Ovary (tissue), 9 donors: ENCODE results near the gene GRIN2A. TPM values are rescaled to one million over a fixed set of nuclear protein-coding genes. Genes with fewer than 3 reads are reported as not detected.

Experiments used
- DNase-seq, 5 donors: peaks; one replicate each; pipeline ENCODE4 v3.0.0-alpha.2; 2019 to 2020
- H3K27ac ChIP-seq, 2 donors: fragments of 200-600 bp; one replicate each; pipeline versions ENCODE4 v1.5.1 to v1.8.0; 2019 to 2022
- H3K27me3 ChIP-seq: fragments of 200-600 bp; one replicate; pipeline ENCODE4 v1.8.0; 2022
- H3K36me3 ChIP-seq: fragments of 200-600 bp; sonication (generic); one replicate; pipeline ENCODE4 v1.5.1; 2019
- H3K4me1 ChIP-seq: one replicate; pipeline ENCODE4 v1.8.1; 2013; ENCODE audit warnings: mild to moderate bottlenecking, moderate library complexity; ENCODE audit not compliant: insufficient read depth
- H3K4me3 ChIP-seq: fragments of 200-600 bp; sonication (generic); one replicate; pipeline ENCODE4 v1.5.1; 2017
- H3K9me3 ChIP-seq, 2 donors: fragments of 200-600 bp in 1 of 2; sonication (generic) in 1 of 2; one replicate each; pipeline versions ENCODE4 v1.5.1 to v1.8.1; 2013 to 2019; ENCODE audit warnings: mild to moderate bottlenecking in 1 of 2, moderate library complexity in 1 of 2
- CTCF ChIP-seq, 3 donors: fragments of 450-650 bp in 2 of 3; fragments of 200-600 bp in 1 of 3; IDR thresholded peaks; one replicate each; pipeline versions ENCODE4 v1.5.1 to v1.8.0; 2016 to 2022; ENCODE audit warnings: antibody characterized with exemption in 3 of 3, mild to moderate bottlenecking in 1 of 3
- EP300 ChIP-seq: sonication (generic); formaldehyde crosslinking; IDR thresholded peaks from one replicate; pipeline ENCODE4 v1.6.1; 2017; ENCODE audit warnings: antibody characterized with exemption
- POLR2A ChIP-seq: fragments of 450-650 bp; IDR thresholded peaks from one replicate; pipeline ENCODE4 v1.6.1; 2017; ENCODE audit warnings: antibody characterized with exemption, mild to moderate bottlenecking, moderate library complexity
- WGBS, 3 donors: extraction: QIAGEN DNeasy Blood & Tissue Kit in 1 of 3; methylation state at CpG; one replicate each; pipeline versions ENCODE4 v1.1.5 to v1.1.7; 2013 to 2017; 5-methylcytosine and 5-hydroxymethylcytosine counted together
- intact Hi-C, 4 donors: fragments of 100-400 bp; cut with DNase I; formaldehyde crosslinking; loops; one replicate each; pipeline versions ENCODE4 v1.11.0 to v1.15.1; 2022 to 2023
- polyA plus RNA-seq, 2 donors: library from polyadenylated mRNA; stranded (reverse); fragments of 200-250 nt in 1 of 2; fragments of 350-450 nt in 1 of 2; fragmentation: Illumina TruSeq in 1 of 2; extraction: RNeasy Lipid Tissue Mini Kit (QIAGEN cat#74804) in 1 of 2; gene quantifications; one replicate each; pipeline ENCODE4 v1.2.3, GENCODE V29; 2013 to 2014
- total RNA-seq, 7 donors: library from RNA; depleted of rRNA in 2 of 7; stranded (reverse); fragments of >200 nt in 2 of 7; fragmentation: NEBNext Ultra II Directional in 3 of 7; extraction: Animal tissue kit (Norgen Biotek cat#: 25700) in 3 of 7; gene quantifications; one replicate each; pipeline versions ENCODE4 v1.1.0 to v1.2.4, GENCODE V29; 2016 to 2023
- donor health status: DM: no; HTN: no; CAD: no; lungs with moderate emphysema.
- donor health status: DM: no; HTN: no; CAD: no.
- donor health status: Bipolar disorder and iron deficiency.
- donor health status: DM: yes; HTN: yes; CAD: no.
- donor health status: DM: no; HTN: no; CAD: no.
- donor health status: DM: yes; HTN: yes; CAD: no.

Gene GRIN2A
- total and polyA plus RNA-seq, 9 donors, result 0.08 to 5.4 (median 0.57) TPM; not detected in 1

GRCh38 chr16:10145542-10146035, 36.6 kb downstream of the GRIN2A start:
- Histone ChIP-seq H3K27me3 (no peaks in the 10 kb centered on the region), H3K9me3 (no peaks in the 10 kb centered on the region), H3K4me3 (no peak overlapping the region), H3K4me1 (no peaks in the 10 kb centered on the region), H3K36me3 (no peaks in the 10 kb centered on the region), H3K27ac (no peak overlapping the region)
- intact Hi-C loops, result no loop called here
- TF ChIP-seq EP300 (no peak), CTCF (IDR thresholded peaks at IDR 0.05) (no peak), POLR2A (no peak)
- no peak for DNase-seq
- 69 to 83% (median 71%) methylated on average over 4 of the region's 4 CpGs for WGBS, 3 donors

GRCh38 chr16:10141671-10142070, 40.6 kb downstream of the GRIN2A start:
- no peaks in the 10 kb centered on the region for H3K4me1 ChIP-seq
- no peak for TF ChIP-seq EP300
- TF ChIP-seq POLR2A, result no peak
- TF ChIP-seq CTCF (IDR thresholded peaks at IDR 0.05), result no peak
- H3K27me3 ChIP-seq, result no peaks in the 10 kb centered on the region
- no peak for DNase-seq
- no peak overlapping the region for H3K27ac ChIP-seq
- H3K9me3 ChIP-seq, result no peaks in the 10 kb centered on the region
- H3K4me3 ChIP-seq, result no peak overlapping the region
- intact Hi-C loops, result no loop called here
- H3K36me3 ChIP-seq, result no peaks in the 10 kb centered on the region

GRCh38 chr16:10138881-10139280, 43.3 kb downstream of the GRIN2A start:
- H3K4me1 ChIP-seq, result no peaks in the 10 kb centered on the region
- TF ChIP-seq POLR2A, result no peak
- no peak for TF ChIP-seq CTCF (IDR thresholded peaks at IDR 0.05)
- WGBS, 3 donors, result 68 to 71% (median 70%) methylated on average over 5 of the region's 5 CpGs
- no peaks in the 10 kb centered on the region for H3K36me3 ChIP-seq
- no peak overlapping the region for H3K27ac ChIP-seq
- intact Hi-C loops, result no loop called here
- no peaks in the 10 kb centered on the region for H3K27me3 ChIP-seq
- H3K4me3 ChIP-seq, result no peak overlapping the region
- no peak for DNase-seq
- H3K9me3 ChIP-seq, result no peaks in the 10 kb centered on the region

- Histone ChIP-seq H3K27ac (no peak overlapping the region), H3K9me3 (no peaks in the 10 kb centered on the region), H3K4me3 (no peak overlapping the region), H3K4me1 (no peaks in the 10 kb centered on the region), H3K36me3 (no peaks in the 10 kb centered on the region), H3K27me3 (no peaks in the 10 kb centered on the region)
- intact Hi-C loops, result no loop called here
- DNase-seq, result no peak
- WGBS, 3 donors, result 90 to 93% (median 90%) methylated on average over 5 of the region's 5 CpGs
- TF ChIP-seq POLR2A (no peak), CTCF (IDR thresholded peaks at IDR 0.05) (no peak), EP300 (no peak)
Observed at GRCh38 chr16:10137341-10137740, 44.9 kb downstream of the GRIN2A start.

GRCh38 chr16:10136916-10137315, 45.3 kb downstream of the GRIN2A start:
- DNase-seq, result no peak
- Histone ChIP-seq H3K36me3 (no peaks in the 10 kb centered on the region), H3K9me3 (no peaks in the 10 kb centered on the region), H3K27me3 (no peaks in the 10 kb centered on the region), H3K27ac (no peak overlapping the region), H3K4me3 (no peak overlapping the region), H3K4me1 (no peaks in the 10 kb centered on the region)
- WGBS, 3 donors, result 33 to 38% (median 38%) methylated on average over 3 of the region's 3 CpGs
- intact Hi-C loops, result no loop called here
- TF ChIP-seq CTCF (IDR thresholded peaks at IDR 0.05) (no peak), POLR2A (no peak), EP300 (no peak)
